GM10266 (cell line): ENCODE results near the gene CRYZL1.

Experiments used
- DNase-seq: peaks from one replicate; pipeline ENCODE4 v3.0.0; 2012; ENCODE audit errors: extremely low spot score
- CTCF ChIP-seq: IDR thresholded peaks from 2 replicates; pipeline ENCODE4 v1.5.1; 2012; ENCODE audit warnings: mild to moderate bottlenecking, low read depth; ENCODE audit not compliant: control insufficient read depth, insufficient read depth; ENCODE audit errors: missing control alignments

Gene CRYZL1

DNA sequence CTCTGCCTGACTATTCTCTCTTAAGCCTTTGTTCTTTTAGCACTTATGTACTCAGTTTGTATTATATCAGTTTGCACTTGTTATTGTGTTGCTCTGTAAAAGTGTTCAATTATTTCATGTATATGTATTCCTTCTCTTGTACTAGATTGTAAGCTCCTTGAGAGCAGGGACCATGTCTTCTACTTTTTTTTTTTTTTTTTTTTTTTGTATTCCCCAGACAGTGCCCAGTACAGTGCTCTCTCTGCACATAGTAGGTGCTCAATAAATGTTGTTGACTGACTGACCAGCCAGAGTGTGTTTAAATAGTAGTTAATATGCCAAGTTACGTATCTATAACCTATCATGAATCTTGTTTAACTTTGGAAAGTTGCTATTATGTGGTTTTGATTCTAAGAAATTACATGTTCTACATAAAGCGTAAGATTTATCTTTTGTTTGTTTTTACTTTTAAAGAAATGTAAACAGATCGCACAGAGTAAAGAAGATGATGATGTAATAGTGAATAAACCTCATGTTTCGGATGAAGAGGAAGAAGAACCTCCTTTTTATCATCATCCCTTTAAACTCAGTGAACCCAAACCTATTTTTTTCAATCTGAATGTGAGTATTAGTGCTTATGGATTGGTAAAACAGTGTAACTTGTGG is 82.6 kb downstream of the CRYZL1 start:
- DNase-seq: no peak
- no peak for TF ChIP-seq CTCF

DNA sequence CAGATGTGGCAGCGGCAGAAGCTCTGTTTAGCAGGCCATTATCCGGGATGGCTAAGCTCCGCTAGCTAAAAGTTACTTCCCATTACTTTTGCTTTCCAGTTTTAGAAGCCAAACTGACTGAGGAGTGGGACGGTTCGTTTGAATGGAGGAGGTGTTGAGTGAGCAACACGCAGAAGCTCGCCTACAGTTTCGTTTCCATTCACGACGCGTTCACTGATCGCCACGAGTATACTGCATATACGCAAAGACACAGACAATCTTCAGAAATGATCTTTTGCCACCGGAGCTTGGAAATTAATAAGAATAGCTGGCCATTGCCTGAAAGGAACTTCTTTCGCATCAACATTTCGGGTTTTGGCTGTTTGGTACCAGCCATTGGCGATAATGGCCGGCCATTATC is 84.1 kb downstream of the CRYZL1 start:
- no peak for DNase-seq
- no peak for TF ChIP-seq CTCF

GRCh38 chr21:33554982-33555344 is 86.6 kb downstream of the CRYZL1 start:
- no peak for DNase-seq
- TF ChIP-seq CTCF: no peak

DNA sequence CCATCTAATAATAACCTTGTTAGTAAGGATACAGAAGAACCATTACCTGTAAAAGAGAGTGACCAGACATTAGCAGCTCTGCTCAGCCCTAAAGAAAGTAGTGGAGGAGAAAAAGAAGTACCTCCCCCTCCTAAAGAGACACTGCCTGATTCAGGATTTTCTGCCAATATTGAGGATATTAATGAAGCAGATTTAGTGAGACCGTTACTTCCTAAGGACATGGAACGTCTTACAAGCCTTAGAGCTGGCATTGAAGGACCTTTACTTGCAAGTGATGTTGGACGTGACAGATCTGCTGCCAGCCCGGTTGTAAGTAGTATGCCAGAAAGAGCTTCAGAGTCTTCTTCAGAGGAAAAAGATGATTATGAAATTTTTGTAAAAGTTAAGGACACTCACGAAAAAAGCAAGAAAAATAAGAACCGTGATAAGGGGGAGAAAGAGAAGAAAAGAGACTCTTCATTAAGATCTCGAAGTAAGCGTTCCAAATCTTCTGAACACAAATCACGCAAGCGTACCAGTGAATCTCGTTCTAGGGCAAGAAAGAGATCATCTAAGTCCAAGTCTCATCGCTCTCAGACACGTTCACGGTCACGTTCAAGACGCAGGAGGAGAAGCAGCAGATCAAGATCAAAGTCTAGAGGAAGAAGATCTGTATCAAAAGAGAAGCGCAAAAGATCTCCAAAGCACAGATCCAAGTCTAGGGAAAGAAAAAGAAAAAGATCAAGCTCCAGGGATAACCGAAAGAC is 87.1 kb downstream of the CRYZL1 start:
- DNase-seq: no peak
- no peak for TF ChIP-seq CTCF

DNA sequence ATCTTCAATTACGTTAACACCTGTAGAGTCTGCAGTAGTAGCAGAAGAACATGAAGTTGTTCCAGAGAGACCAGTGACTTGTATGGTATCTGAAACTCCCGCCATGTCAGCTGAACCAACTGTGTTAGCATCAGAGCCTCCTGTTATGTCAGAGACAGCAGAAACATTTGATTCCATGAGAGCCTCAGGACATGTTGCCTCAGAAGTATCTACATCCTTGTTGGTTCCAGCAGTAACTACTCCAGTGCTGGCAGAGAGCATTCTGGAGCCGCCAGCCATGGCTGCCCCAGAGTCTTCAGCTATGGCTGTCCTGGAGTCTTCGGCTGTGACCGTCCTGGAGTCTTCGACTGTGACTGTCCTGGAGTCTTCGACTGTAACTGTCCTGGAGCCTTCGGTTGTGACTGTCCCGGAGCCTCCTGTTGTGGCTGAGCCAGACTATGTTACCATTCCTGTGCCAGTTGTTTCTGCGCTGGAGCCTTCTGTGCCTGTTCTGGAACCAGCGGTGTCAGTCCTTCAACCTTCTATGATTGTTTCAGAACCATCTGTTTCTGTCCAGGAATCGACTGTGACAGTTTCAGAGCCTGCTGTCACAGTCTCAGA is 88.4 kb downstream of the CRYZL1 start:
- DNase-seq: no peak
- TF ChIP-seq CTCF: no peak

GRCh38 chr21:33552093-33552998 is 89.2 kb downstream of the CRYZL1 start:
- DNase-seq: no peak
- no peak for TF ChIP-seq CTCF

GRCh38 chr21:33551664-33552063 is 89.9 kb downstream of the CRYZL1 start:
- TF ChIP-seq CTCF: no peak
- DNase-seq: no peak
